ENCODE data around the gene TTN.
A peak's percentile ranks its signal among the peaks of the same experiment; 100 is the strongest.
"Not testable (repeated sequence)": the region's sequence is repeated elsewhere in the genome, so short reads cannot be mapped to it uniquely, and the experiment has no call there.

Gene TTN

DNA sequence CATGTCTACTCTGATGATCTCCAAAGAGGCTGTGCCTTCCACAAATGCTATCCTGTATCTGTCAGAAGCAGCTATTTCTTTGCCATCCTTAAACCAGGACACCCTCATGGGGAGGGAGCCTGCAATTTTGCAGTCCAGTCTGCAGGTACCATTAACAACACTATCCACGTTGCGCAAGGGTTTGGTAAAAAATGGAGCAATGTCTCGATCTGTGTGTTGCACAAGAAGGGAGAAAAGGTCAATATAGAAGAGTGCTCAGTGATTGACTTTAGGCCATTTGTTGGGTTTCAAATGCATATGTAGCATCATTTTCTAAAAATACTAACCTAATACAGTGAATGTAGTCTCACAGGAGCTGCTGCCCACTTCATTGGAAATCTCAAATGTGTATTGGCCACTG, 74.3 kb downstream of the TTN start:
- no peak for DNase-seq

DNA sequence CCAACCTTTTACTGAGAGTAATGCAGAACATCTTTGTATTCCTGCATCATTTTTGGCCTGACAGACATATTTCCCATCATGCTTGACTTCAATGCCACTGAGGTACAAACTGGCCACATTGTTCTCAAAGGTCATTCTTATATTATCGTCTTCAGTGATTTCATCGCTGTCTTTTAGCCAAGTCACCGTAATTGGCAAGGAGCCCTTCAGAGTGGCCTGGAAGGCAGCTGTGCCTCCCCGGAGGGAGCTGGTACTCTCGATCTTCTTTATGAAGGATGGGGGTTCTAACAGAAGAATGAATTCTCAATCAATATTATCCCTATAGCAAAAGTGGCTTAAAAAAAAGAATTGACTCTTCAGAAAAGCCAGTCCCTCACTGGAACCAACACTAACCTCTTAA, 75.9 kb downstream of the TTN start:
- no peak for DNase-seq

DNA sequence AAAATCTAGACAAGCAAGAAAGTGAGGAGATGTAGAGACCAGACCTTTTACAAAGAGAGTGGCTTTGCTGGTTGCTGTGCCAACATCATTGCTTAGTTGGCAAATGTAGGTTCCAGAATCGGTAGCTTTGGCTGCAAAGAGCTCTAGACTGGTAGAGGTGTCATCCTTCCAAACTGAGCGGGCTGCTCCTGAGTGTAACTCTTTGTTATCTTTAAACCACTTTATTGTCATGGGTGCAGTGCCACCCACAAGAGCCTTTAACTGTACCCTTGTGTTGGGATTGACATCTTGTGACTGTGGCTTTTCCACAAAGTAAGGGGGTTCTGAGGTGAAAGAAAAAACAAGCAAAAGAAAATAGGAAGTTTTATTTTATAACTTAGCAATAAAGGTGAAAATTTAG, 77.2 kb downstream of the TTN start:
- no peak for DNase-seq

GRCh38 chr2:178723786-178724346, 83.4 kb downstream of the TTN start:
- no peak for DNase-seq

GRCh38 chr2:178722296-178722695, 84.9 kb downstream of the TTN start:
- DNase-seq: no peak

DNA sequence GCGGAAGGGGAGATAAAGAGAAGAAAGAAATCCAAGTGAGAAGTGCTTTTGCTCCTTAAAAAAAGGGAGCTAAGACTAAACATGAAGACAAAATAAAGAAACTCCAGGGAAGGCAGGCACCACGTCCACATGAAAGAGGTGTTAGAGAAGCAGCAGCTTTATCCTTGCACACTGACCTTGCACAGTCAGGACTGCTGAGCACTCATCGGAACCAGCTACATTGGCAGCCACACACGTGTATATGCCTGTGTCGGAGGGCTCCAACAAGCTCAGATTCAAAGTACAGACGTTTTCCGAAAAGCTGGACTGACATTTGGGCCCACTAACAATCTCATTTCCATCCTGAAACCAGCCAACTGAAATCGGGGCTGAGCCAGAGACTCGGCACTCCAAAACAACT, 88.2 kb downstream of the TTN start:
- no peak for DNase-seq

- DNase-seq: no peak
Observed at GRCh38 chr2:178718283-178718682, 88.9 kb downstream of the TTN start.

- no peak for DNase-seq
Observed at GRCh38 chr2:178716394-178716793, 90.8 kb downstream of the TTN start.

DNA sequence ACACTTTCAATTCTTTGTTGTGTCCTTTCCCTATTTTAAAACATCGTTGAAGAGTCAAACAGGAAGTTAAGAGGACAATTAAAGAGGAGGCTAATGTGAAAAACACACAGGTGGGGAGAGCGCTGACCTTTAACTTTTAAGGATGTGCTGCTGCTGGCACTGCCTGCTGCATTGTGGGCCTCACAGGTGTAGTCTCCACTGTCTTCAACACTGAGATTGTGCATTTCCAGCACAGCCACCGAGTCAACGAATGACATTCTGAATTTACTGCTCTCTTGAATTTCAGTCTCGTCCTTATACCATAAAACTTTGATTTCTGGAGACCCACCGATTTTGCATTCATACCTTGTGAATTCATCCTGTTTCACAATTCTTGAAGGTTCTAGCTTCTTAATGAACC, 91.9 kb downstream of the TTN start:
- no peak for DNase-seq

DNA sequence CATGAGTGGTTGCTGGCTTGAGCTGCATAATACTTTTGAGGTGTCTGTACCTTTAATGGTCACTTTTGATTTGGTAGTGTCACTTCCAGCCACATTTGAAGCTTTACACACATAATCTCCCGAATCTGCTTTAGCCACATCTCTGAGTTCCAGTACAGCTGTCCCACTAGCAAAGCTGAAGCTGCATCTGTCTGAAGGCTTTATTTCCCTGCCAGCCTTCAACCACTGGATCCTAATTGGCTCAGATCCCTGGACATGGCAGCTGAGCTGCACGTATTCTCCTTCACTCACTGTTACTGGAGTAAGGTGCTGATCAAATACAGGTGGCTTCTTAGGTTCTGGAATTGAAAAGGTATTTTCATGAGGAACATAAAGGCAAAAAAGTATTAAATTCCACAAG, 99.7 kb downstream of the TTN start:
- no peak for DNase-seq

- DNase-seq: no peak
Observed at GRCh38 chr2:178704876-178705275, 102.3 kb downstream of the TTN start.

- no peak for DNase-seq
Observed at GRCh38 chr2:178702361-178702760, 104.9 kb downstream of the TTN start.

DNA sequence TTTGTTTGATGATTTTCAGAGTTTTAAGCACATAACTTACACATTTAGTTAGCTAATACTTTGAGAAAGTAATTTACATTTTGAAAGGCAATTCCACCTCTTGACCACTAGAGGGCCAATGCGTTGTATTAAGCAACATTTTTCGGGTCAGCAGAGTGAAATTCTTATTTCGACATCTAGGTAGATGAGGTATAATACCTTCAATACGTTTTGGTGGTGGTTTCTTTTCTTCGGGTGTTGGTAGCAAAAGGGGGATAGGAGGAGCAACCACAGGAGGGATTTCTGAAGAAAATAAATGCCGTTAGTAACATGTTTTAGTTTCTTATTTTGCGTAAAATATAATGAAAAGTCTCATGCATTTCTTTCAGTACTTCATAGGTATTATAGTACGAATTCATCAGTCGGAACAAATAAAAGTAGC, 106.3 kb downstream of the TTN start:
- peak; percentile 30 for DNase-seq

GRCh38 chr2:178700136-178700535, 107.1 kb downstream of the TTN start:
- DNase-seq: no peak

- DNase-seq: no peak
Observed at GRCh38 chr2:178692845-178693244, 114.4 kb downstream of the TTN start.

GRCh38 chr2:178689808-178690207, 117.4 kb downstream of the TTN start:
- DNase-seq: no peak

GRCh38 chr2:178683877-178684276, 123.3 kb downstream of the TTN start:
- DNase-seq: no peak

- DNase-seq: no peak
Observed at GRCh38 chr2:178681081-178681480, 126.1 kb downstream of the TTN start.

DNA sequence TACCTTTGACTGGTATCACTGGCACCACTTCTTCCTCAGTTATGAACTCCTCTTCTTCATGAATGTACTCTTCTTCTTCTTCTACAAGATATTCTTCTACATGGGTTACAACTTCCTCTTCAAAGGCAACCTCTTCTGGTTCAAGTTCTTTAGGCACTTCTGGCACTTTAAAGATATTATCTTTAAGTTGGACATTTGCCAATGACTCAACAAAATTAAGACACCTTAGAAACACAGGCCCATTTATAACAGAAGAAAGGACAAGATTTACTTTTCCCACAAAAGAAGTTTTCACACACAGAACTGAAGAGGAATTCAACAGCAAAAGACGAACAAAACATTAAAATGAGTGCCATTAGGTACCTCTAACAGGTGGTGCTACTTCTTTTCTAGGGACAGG, 127.3 kb downstream of the TTN start:
- DNase-seq: no peak

DNA sequence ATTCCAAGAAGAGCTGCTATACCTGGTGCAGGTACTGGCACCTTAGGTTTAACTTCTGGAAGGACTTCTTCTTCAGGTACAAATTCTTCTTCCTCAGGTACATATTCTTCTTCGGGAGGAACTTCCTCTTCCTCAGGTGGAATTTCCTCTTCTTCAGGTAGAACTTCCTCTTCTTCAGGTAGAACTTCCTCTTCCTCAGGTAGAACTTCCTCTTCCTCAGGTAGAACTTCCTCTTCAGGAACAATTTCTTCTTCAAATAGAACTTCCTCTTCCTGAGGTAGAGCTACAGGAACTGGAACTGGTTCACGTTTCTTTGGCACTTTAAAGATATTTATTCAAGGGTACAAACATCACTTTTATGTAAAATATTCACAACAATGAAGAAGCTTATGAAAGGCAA, 129.6 kb downstream of the TTN start:
- DNase-seq: no peak

DNA sequence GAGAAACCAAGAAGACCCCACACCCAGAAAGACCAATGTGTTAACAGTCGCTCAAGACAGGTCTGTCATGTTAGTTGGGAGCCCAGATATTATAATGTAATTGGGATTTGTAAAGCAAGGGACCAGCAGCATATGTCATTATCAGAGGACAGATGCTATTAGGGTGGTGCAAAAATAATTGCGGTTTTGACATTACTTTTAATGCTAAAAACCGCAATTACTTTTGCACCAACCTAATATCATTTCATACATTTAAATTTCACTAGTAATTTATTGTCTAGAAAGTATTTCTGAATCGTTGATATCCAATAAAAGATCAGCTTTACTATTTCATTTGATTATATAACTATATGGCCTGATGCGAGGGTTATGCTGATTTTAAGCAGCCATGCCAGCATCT, 131.2 kb downstream of the TTN start:
- no peak for DNase-seq

DNA sequence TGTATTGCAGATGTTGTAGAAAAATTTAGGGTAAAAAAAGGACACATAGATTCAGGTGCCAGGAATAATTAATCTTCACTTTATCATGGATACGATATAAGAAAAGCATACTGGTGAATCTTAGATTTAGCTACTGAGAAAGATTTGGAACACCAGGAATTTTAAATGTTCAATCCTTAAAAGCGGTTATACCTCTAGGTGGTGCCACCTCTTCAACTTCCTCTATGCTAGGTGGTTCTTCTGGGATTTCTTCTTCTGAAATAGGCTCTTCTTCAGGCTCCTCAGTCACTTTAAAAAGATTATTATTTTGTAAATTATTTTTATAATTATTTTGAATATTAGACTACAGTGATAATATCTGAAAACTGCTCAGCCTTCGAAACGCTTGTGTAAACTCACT, 133.1 kb downstream of the TTN start:
- DNase-seq: no peak

GRCh38 chr2:178666458-178666857, 140.8 kb downstream of the TTN start:
- DNase-seq: no peak

GRCh38 chr2:178658480-178658879, 148.7 kb downstream of the TTN start:
- not testable (repeated sequence) for DNase-seq

- DNase-seq: no peak
Observed at GRCh38 chr2:178650554-178650953, 156.7 kb downstream of the TTN start.

GRCh38 chr2:178644919-178645318, 162.3 kb downstream of the TTN start:
- no peak for DNase-seq
